Muscle layer of colon (tissue), 2 donors: Measurements from ENCODE around the gene KAZN.

Experiments
- H3K27ac ChIP-seq: one replicate; pipeline ENCODE4 v1.7.0; 2013; ENCODE audit warnings: low read depth, mild to moderate bottlenecking, low read length, moderate library complexity
- H3K27me3 ChIP-seq, 2 donors: one replicate each; pipeline ENCODE4 v1.7.0; 2013; ENCODE audit warnings: low read length in 2 of 2, mild to moderate bottlenecking in 2 of 2; ENCODE audit not compliant: insufficient read depth in 2 of 2, control insufficient read depth in 1 of 2
- H3K36me3 ChIP-seq: one replicate; pipeline ENCODE4 v1.7.0; 2013; ENCODE audit warnings: mild to moderate bottlenecking, low read length; ENCODE audit not compliant: insufficient read depth
- H3K4me1 ChIP-seq: one replicate; pipeline ENCODE4 v1.7.0; 2013; ENCODE audit warnings: mild to moderate bottlenecking, low read length; ENCODE audit not compliant: insufficient read depth
- H3K4me3 ChIP-seq, 2 donors: one replicate each; pipeline ENCODE4 v1.7.0; 2013; ENCODE audit warnings: low read length in 2 of 2, low read depth in 1 of 2, mild to moderate bottlenecking in 1 of 2, moderate library complexity in 1 of 2
- H3K9ac ChIP-seq: one replicate; pipeline ENCODE4 v1.7.0; 2013; ENCODE audit warnings: low read length
- H3K9me3 ChIP-seq: one replicate; pipeline ENCODE4 v1.7.0; 2013; ENCODE audit warnings: mild to moderate bottlenecking, low read length
- donor health status: abdominal sarcoma.
- donor health status: Adenocarcinoma of cecum.

KAZN gene

GRCh38 chr1:14812189-14812588 lies 213.7 kb downstream of the KAZN start:
- Histone ChIP-seq H3K27ac (no peak overlapping the region), H3K9ac (no peak overlapping the region), H3K36me3 (no peaks in the 10 kb centered on the region), H3K27me3 (no peaks in the 10 kb centered on the region), H3K4me1 (peaks cover 4% of the 10 kb centered on the region), H3K9me3 (peaks cover 10% of the 10 kb centered on the region), H3K4me3 (no peak overlapping the region)

GRCh38 chr1:14815175-14815877 lies 216.8 kb downstream of the KAZN start:
- no peak overlapping the region for H3K9ac ChIP-seq
- peaks cover 4% of the 10 kb centered on the region for H3K4me1 ChIP-seq
- H3K4me3 ChIP-seq, result no peak overlapping the region

GRCh38 chr1:14817223-14818170 lies 219.0 kb downstream of the KAZN start:
- peaks cover 4% of the 10 kb centered on the region for H3K4me1 ChIP-seq
- peaks cover 4% of the 10 kb centered on the region for H3K9me3 ChIP-seq
- H3K4me3 ChIP-seq, result no peak overlapping the region
- no peak overlapping the region for H3K27ac ChIP-seq
- H3K27me3 ChIP-seq, result no peaks in the 10 kb centered on the region
- no peak overlapping the region for H3K9ac ChIP-seq
- no peaks in the 10 kb centered on the region for H3K36me3 ChIP-seq

More at GRCh38 chr1:14815175-14815877, 216.8 kb downstream of the KAZN start:
- Histone ChIP-seq H3K9me3 (peaks cover 4% of the 10 kb centered on the region), H3K27me3 (no peaks in the 10 kb centered on the region), H3K36me3 (no peaks in the 10 kb centered on the region), H3K27ac (no peak overlapping the region)

GRCh38 chr1:14820295-14821085 lies 222.0 kb downstream of the KAZN start:
- no peaks in the 10 kb centered on the region for H3K36me3 ChIP-seq
- H3K9me3 ChIP-seq, result peaks cover under 1% of the 10 kb centered on the region
- H3K4me3 ChIP-seq, result no peak overlapping the region
- no peak overlapping the region for H3K27ac ChIP-seq
- no peaks in the 10 kb centered on the region for H3K4me1 ChIP-seq
- no peak overlapping the region for H3K9ac ChIP-seq
- no peaks in the 10 kb centered on the region for H3K27me3 ChIP-seq

GRCh38 chr1:14822493-14822892 lies 224.0 kb downstream of the KAZN start:
- Histone ChIP-seq H3K4me3 (no peak overlapping the region), H3K27ac (no peak overlapping the region), H3K27me3 (no peaks in the 10 kb centered on the region), H3K36me3 (no peaks in the 10 kb centered on the region), H3K9me3 (no peaks in the 10 kb centered on the region), H3K9ac (no peak overlapping the region), H3K4me1 (no peaks in the 10 kb centered on the region)

- no peak overlapping the region for H3K27ac ChIP-seq
- no peak overlapping the region for H3K4me3 ChIP-seq
- no peaks in the 10 kb centered on the region for H3K4me1 ChIP-seq
- H3K9me3 ChIP-seq, result no peaks in the 10 kb centered on the region
- H3K36me3 ChIP-seq, result no peaks in the 10 kb centered on the region
- H3K27me3 ChIP-seq, result no peaks in the 10 kb centered on the region
- H3K9ac ChIP-seq, result no peak overlapping the region
Measured at GRCh38 chr1:14822996-14823395, 224.5 kb downstream of the KAZN start.

- Histone ChIP-seq H3K4me1 (no peaks in the 10 kb centered on the region), H3K36me3 (no peaks in the 10 kb centered on the region), H3K4me3 (no peak overlapping the region), H3K9me3 (no peaks in the 10 kb centered on the region), H3K27me3 (no peaks in the 10 kb centered on the region), H3K9ac (no peak overlapping the region), H3K27ac (no peak overlapping the region)
Measured at GRCh38 chr1:14824314-14824915, 225.9 kb downstream of the KAZN start.

- no peak overlapping the region for H3K9ac ChIP-seq
- H3K4me3 ChIP-seq, result no peak overlapping the region
- no peaks in the 10 kb centered on the region for H3K9me3 ChIP-seq
- H3K27ac ChIP-seq, result no peak overlapping the region
- H3K27me3 ChIP-seq, result no peaks in the 10 kb centered on the region
- no peaks in the 10 kb centered on the region for H3K36me3 ChIP-seq
- no peaks in the 10 kb centered on the region for H3K4me1 ChIP-seq
Measured at GRCh38 chr1:14825396-14825795, 226.9 kb downstream of the KAZN start.

GRCh38 chr1:14826172-14826636 lies 227.7 kb downstream of the KAZN start:
- Histone ChIP-seq H3K36me3 (no peaks in the 10 kb centered on the region), H3K27ac (no peak overlapping the region), H3K4me1 (no peaks in the 10 kb centered on the region), H3K4me3 (no peak overlapping the region), H3K9me3 (no peaks in the 10 kb centered on the region), H3K27me3 (no peaks in the 10 kb centered on the region), H3K9ac (no peak overlapping the region)

- Histone ChIP-seq H3K4me1 (no peaks in the 10 kb centered on the region), H3K27ac (no peak overlapping the region), H3K36me3 (no peaks in the 10 kb centered on the region), H3K9me3 (no peaks in the 10 kb centered on the region), H3K27me3 (no peaks in the 10 kb centered on the region), H3K4me3 (no peak overlapping the region), H3K9ac (no peak overlapping the region)
Measured at GRCh38 chr1:14826731-14827326, 228.3 kb downstream of the KAZN start.
